Activated T-cell treated with anti-CD3 and anti-CD28 coated beads, Interleukin-2, amount 50 U/mL, for 72 hours (primary cell): Measurements from ENCODE around the gene CKAP5. TPM values are rescaled to one million over a fixed set of nuclear protein-coding genes. Genes with fewer than 3 reads are reported as not detected.

Experiments
- ATAC-seq, 2 donors: fragments of 150-1000 bp; cut with Tn5 transposase; replicated peaks in 1 of 2; 2 replicates each; pipeline ENCODE4 v1.10.0; 2021; ENCODE audit warnings: moderate library complexity in 2 of 2, mild to moderate bottlenecking in 1 of 2
- DNase-seq, 2 donors: peaks; one replicate each; pipeline ENCODE4 v3.0.0; 2021 to 2022; ENCODE audit warnings: mixed read lengths in 1 of 2
- H3K27ac Mint-ChIP-seq: one replicate; pipeline ENCODE4 v1.8.0; 2022; ENCODE audit warnings: mild to moderate bottlenecking, moderate library complexity, mixed read lengths
- H3K27me3 Mint-ChIP-seq: one replicate; pipeline ENCODE4 v1.8.0; 2022; ENCODE audit warnings: low read depth, mixed read lengths
- H3K36me3 Mint-ChIP-seq, 2 donors: one replicate each; pipeline ENCODE4 v1.8.0; 2022; ENCODE audit warnings: mixed read lengths in 2 of 2, mild to moderate bottlenecking in 1 of 2; ENCODE audit not compliant: insufficient read depth in 2 of 2
- H3K4me1 Mint-ChIP-seq: one replicate; pipeline ENCODE4 v1.8.0; 2022; ENCODE audit warnings: low read depth, mixed read lengths
- H3K4me3 Mint-ChIP-seq, 2 donors: one replicate each; pipeline ENCODE4 v1.8.0; 2022; ENCODE audit warnings: mild to moderate bottlenecking in 2 of 2, mixed read lengths in 2 of 2, moderate library complexity in 2 of 2
- H3K9me3 Mint-ChIP-seq, 2 donors: one replicate each; pipeline ENCODE4 v1.8.0; 2022; ENCODE audit warnings: mixed read lengths in 2 of 2
- total RNA-seq, 2 donors: library from RNA; stranded (reverse); gene quantifications; one replicate each; pipeline ENCODE4 v1.2.3, GENCODE V29; 2022

The CKAP5 gene
- total RNA-seq, 2 donors from 2014 or later, result 148 to 165 TPM

- Mint-ChIP-seq H3K4me1 (peaks cover 22% of the 10 kb centered on the region), H3K9me3 (no peaks in the 10 kb centered on the region), H3K27ac (no peak overlapping the region), H3K27me3 (no peaks in the 10 kb centered on the region), H3K4me3 (no peak overlapping the region), H3K36me3 (peaks cover 0 to 2% of the 10 kb centered on the region in 2 donors)
- DNase-seq, result no peak
- ATAC-seq, result no peak
Observed at GRCh38 chr11:46694607-46695006, 151.5 kb downstream of the CKAP5 start.

DNA sequence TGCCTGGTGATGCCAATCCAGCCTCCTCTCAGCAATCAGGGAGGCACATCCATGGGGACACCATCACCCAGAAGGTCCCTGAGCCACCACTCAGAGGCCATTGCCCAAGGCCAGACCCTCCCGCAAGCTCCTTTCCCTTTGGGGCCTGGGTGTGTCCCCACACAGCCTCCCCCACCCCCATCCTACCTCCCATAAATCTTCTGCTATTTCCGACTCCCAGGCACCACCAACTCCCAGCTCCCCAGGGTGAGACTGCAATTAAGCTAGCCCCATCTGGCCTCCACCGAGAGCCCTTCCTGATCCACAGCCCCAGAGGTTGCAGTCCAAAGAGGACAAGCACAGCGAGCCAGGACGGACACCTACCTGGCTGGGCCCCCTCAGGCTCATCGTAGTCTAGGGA lies 152.0 kb downstream of the CKAP5 start:
- H3K4me3 Mint-ChIP-seq, result no peak overlapping the region
- peaks cover 18% of the 10 kb centered on the region for H3K4me1 Mint-ChIP-seq
- no peak for DNase-seq
- no peaks in the 10 kb centered on the region for H3K27me3 Mint-ChIP-seq
- H3K9me3 Mint-ChIP-seq, result no peaks in the 10 kb centered on the region
- no peak overlapping the region for H3K27ac Mint-ChIP-seq
- peaks cover 0 to 2% of the 10 kb centered on the region in 2 donors for H3K36me3 Mint-ChIP-seq
- no peak for ATAC-seq

DNA sequence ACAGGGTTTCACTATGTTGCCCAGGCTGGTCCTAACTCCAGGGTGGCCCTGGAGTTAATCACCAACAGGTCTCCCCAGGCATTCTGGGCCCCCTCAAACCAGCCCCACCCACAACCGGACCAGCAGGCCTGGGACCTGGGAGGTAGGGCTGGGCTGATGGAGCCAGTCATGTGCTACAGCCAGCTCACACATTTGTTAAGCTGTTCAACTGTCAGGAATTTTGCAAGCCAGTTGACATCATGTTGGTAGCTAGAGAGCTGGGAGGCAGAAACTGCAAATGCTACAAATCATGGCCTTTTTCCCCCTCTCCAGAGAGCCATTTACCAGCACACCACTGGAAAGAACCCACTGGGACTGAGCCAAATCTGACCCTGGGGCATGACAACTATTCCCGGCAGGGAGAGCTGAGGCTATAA lies 152.5 kb downstream of the CKAP5 start:
- peaks cover 0 to 2% of the 10 kb centered on the region in 2 donors for H3K36me3 Mint-ChIP-seq
- ATAC-seq, result no peak
- H3K4me3 Mint-ChIP-seq, result no peak overlapping the region
- H3K4me1 Mint-ChIP-seq, result peaks cover 13% of the 10 kb centered on the region
- H3K27me3 Mint-ChIP-seq, result no peaks in the 10 kb centered on the region
- no peak for DNase-seq
- H3K9me3 Mint-ChIP-seq, result no peaks in the 10 kb centered on the region
- no peak overlapping the region for H3K27ac Mint-ChIP-seq

Other genes starting within 250 kb of the CKAP5 start
- 1 to 10 TPM; 4.2 to 7.3 TPM for gene HARBI1, start 229.1 kb downstream of the CKAP5 start, total RNA-seq
- 10 to 100 TPM; 75.6 to 77.7 TPM for gene ATG13, start 228.7 kb downstream of the CKAP5 start, total RNA-seq
- gene ARHGAP1, start 145.7 kb downstream of the CKAP5 start, total RNA-seq, result 10 to 100 TPM; 41.6 to 43.5 TPM
- gene ZNF408, start 145.2 kb downstream of the CKAP5 start, total RNA-seq, result 10 to 100 TPM; 17.8 to 18.2 TPM
- gene F2, start 127.1 kb downstream of the CKAP5 start, total RNA-seq, result not detected
- gene LRP4, start 72.3 kb upstream of the CKAP5 start, total RNA-seq, result under 1 TPM in 1 of 2 donors, not detected in 1; 0.09 TPM
- 10 to 100 TPM; 20.4 to 21.2 TPM for gene CSTPP1, start 90.5 kb upstream of the CKAP5 start, total RNA-seq